Measurements from ENCODE around the gene ANXA6. TPM values are rescaled to one million over a fixed set of nuclear protein-coding genes. Genes with fewer than 3 reads are reported as not detected.

Gene ANXA6
- total and polyA plus RNA-seq, 10 of the 15 experiments (the other 5 are each of a cell fraction or from before 2014, with no cell fraction given) = 44.0 to 571 (median 465) TPM

DNA sequence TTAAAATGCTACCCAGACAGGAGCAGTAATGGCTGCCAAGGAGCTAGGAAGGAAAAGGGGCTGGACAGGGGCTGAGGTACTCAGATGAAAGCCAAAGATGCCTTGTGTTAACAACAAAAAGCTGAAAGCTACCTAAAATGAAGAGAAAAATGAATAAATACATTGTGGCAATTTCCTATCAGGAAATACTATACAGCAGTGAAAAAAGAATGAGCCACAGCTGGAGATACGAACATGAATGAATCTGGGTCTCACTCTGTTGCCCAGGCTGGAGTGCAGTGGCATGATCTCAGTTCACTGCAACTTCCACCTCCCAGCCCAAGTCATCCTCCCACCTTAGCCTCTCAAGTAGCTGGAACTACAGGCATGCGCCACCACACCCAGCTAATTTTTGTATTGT is 83.0 kb downstream of the ANXA6 start:
- FAIRE-seq (no peak), ATAC-seq (no peak), DNase-seq (ENCODE audit: low read depth, low spot score) (no peak)
- ChIA-PET SMC1A (ENCODE audit: uncharacterized antibody, unreplicated experiment) (interaction anchor here (0.9 to 10.8 kb wide), 9 partner anchors 12 to 51 kb away, joined by 3 to 97 read pairs (median 4); no protein-coding TSS in a partner anchor), POLR2A (interaction anchor here (0.9 to 14.3 kb wide), 4 partner anchors 9 to 178 kb away, joined by 3 to 222 read pairs (median 12); partner anchors contain the start of gene GM2A), RAD21 (ENCODE audit: unreplicated experiment) (interaction anchor here (0.8 to 2.0 kb wide), 5 partner anchors 14 to 80 kb away, joined by 3 to 10 read pairs (median 5); no protein-coding TSS in a partner anchor), CTCF (interaction anchor here (0.6 to 7.5 kb wide), 8 partner anchors 9 to 352 kb away, joined by 3 to 60 read pairs (median 4); no protein-coding TSS in a partner anchor)
- 94% methylated on average over 2 of the region's 2 CpGs for WGBS (ENCODE audit: insufficient coverage, insufficient replicate concordance, low lambda C conversion rate, missing lambda C conversion rate)
- H3K36me3 ChIP-seq (ENCODE audit: control insufficient read depth in 2 of 2, insufficient read depth in 2 of 2, low read length in 1 of 2) = peaks cover 18 to 60% of the 10 kb centered on the region in 2 experiments
- TF ChIP-seq, protein P1, sequence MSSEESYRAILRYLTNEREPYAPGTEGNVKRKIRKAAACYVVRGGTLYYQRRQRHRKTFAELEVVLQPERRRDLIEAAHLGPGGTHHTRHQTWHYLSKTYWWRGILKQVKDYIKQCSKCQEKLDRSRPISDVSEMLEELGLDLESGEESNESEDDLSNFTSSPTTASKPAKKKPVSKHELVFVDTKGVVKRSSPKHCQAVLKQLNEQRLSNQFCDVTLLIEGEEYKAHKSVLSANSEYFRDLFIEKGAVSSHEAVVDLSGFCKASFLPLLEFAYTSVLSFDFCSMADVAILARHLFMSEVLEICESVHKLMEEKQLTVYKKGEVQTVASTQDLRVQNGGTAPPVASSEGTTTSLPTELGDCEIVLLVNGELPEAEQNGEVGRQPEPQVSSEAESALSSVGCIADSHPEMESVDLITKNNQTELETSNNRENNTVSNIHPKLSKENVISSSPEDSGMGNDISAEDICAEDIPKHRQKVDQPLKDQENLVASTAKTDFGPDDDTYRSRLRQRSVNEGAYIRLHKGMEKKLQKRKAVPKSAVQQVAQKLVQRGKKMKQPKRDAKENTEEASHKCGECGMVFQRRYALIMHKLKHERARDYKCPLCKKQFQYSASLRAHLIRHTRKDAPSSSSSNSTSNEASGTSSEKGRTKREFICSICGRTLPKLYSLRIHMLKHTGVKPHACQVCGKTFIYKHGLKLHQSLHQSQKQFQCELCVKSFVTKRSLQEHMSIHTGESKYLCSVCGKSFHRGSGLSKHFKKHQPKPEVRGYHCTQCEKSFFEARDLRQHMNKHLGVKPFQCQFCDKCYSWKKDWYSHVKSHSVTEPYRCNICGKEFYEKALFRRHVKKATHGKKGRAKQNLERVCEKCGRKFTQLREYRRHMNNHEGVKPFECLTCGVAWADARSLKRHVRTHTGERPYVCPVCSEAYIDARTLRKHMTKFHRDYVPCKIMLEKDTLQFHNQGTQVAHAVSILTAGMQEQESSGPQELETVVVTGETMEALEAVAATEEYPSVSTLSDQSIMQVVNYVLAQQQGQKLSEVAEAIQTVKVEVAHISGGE (CRISPR knock-in tag; IDR thresholded peaks at IDR 0.05) = no peak
- TF ChIP-seq GATAD2B (conservative IDR thresholded peaks at IDR 0.05; ENCODE audit: low read depth) = no peak
- TF ChIP-seq DPF2 (IDR thresholded peaks at IDR 0.05) = no peak
- no peak for TF ChIP-seq NR2C1 (IDR thresholded peaks at IDR 0.05)
- 0 out of 2 replicates have a peak, but pooled peaks have one; percentile 32 for TF ChIP-seq SMARCA5 (IDR thresholded peaks at IDR 0.05)
- peak; percentile 32; the same call in 1 of the 2 replicates for TF ChIP-seq WRNIP1 (IDR thresholded peaks at IDR 0.05; ENCODE audit: borderline replicate concordance, low read depth, low read length)
- no peak for TF ChIP-seq NFIC (IDR thresholded peaks at IDR 0.05; ENCODE audit: low read depth, low read length)
- 0 out of 2 replicates have a peak, but pooled peaks have one; percentile 22 for TF ChIP-seq POLR2AphosphoS5 (IDR thresholded peaks at IDR 0.05; ENCODE audit: low read length)
- 0 out of 2 replicates have a peak, but pooled peaks have one; percentile 30 for TF ChIP-seq YY1 (IDR thresholded peaks at IDR 0.05; ENCODE audit: low read depth, low read length)
- BruUV-seq (replicated peaks) = no TSS peak
- intact Hi-C loops (cut with micrococcal nuclease; ENCODE audit: unreplicated experiment) (no loop called here), in situ Hi-C loops (cut with MboI) (no loop called here)
- H3K27me3 ChIP-seq (replicated peaks in 1 of 2; ENCODE audit: control insufficient read depth in 2 of 2, insufficient read depth in 2 of 2, low read length in 1 of 2) = no peaks in the 10 kb centered on the region
- H3K4me3 ChIP-seq = 0 out of 2 replicates have a peak overlapping the region, but pooled peaks have one; percentile 3
- H3K9me3 ChIP-seq (replicated peaks; ENCODE audit: control insufficient read depth, insufficient read depth, low read length) = no peaks in the 10 kb centered on the region; the same call in 2 of the 3 replicates
- peaks cover 56% of the 10 kb centered on the region for H3K4me1 ChIP-seq (ENCODE audit: control insufficient read depth, insufficient read depth, low read length)
- H3K79me2 ChIP-seq (ENCODE audit: control insufficient read depth, insufficient read depth, low read length) = peaks cover 99% of the 10 kb centered on the region
- H4K20me1 ChIP-seq (ENCODE audit: control insufficient read depth, insufficient read depth) = peaks cover 34% of the 10 kb centered on the region
- H3K4me2 ChIP-seq (ENCODE audit: control insufficient read depth, insufficient read depth) = peak overlapping the region; percentile 53; the same call in 1 of the 2 replicates
- H3K27ac ChIP-seq (ENCODE audit: control insufficient read depth, insufficient read depth) = peak overlapping the region; percentile 46
- H3K9ac ChIP-seq (ENCODE audit: control insufficient read depth, insufficient read depth, low read length) = no peak overlapping the region
- no peak overlapping the region for H2AFZ ChIP-seq (ENCODE audit: control insufficient read depth, low read depth, low read length)
